Suprapubic skin (tissue), 4 donors: ENCODE results near the gene SOX11. TPM values are rescaled to one million over a fixed set of nuclear protein-coding genes. Genes with fewer than 3 reads are reported as not detected.

ENCODE experiments used
- DNase-seq, 2 donors: peaks; one replicate each; pipeline ENCODE4 v3.0.0-alpha.2; 2019; ENCODE audit warnings: low spot score in 2 of 2
- H3K27ac ChIP-seq: fragments of 200-600 bp; sonication (generic); one replicate; pipeline ENCODE4 v1.5.1; 2019
- H3K27me3 ChIP-seq: fragments of 200-600 bp; sonication (generic); one replicate; pipeline ENCODE4 v1.5.1; 2019
- H3K36me3 ChIP-seq: fragments of 200-600 bp; sonication (generic); one replicate; pipeline ENCODE4 v1.5.1; 2019
- H3K4me1 ChIP-seq: fragments of 200-600 bp; sonication (generic); one replicate; pipeline ENCODE4 v1.5.1; 2019
- H3K4me3 ChIP-seq: fragments of 200-600 bp; sonication (generic); one replicate; pipeline ENCODE4 v1.5.1; 2019; ENCODE audit warnings: mild to moderate bottlenecking
- H3K9me3 ChIP-seq: fragments of 200-600 bp; sonication (generic); one replicate; pipeline ENCODE4 v1.5.1; 2019
- EP300 ChIP-seq: sonication (generic); formaldehyde crosslinking; IDR thresholded peaks from one replicate; pipeline ENCODE4 v1.6.1; 2017; ENCODE audit warnings: antibody characterized with exemption
- POLR2A ChIP-seq, 2 donors: fragments of 450-650 bp; IDR thresholded peaks; one replicate each; pipeline ENCODE4 v1.6.1; 2017; ENCODE audit warnings: antibody characterized with exemption in 2 of 2, mild to moderate bottlenecking in 2 of 2, moderate library complexity in 2 of 2
- POLR2AphosphoS5 ChIP-seq, 3 donors: sonication (generic); formaldehyde crosslinking; IDR thresholded peaks; one replicate each; pipeline ENCODE4 v1.6.1; 2017; ENCODE audit warnings: antibody characterized with exemption in 3 of 3
- WGBS: methylation state at CpG from one replicate; pipeline ENCODE4 v1.1.5; 2018; 5-methylcytosine and 5-hydroxymethylcytosine counted together
- total RNA-seq, 4 donors: library from RNA; depleted of rRNA; stranded (reverse); fragments of >200 nt; gene quantifications; one replicate each; pipeline ENCODE4 v1.1.0, GENCODE V29; 2016
- TF ChIP-seq, protein P1 (sequence below), 2 donors: fragments of 200-600 bp in 1 of 2; fragments of 450-650 bp in 1 of 2; sonication (generic) in 1 of 2; IDR thresholded peaks; one replicate each; pipeline ENCODE4 v1.5.1; 2016 to 2019; ENCODE audit warnings: antibody characterized with exemption in 2 of 2, mild to moderate bottlenecking in 1 of 2, moderate library complexity in 1 of 2

Gene SOX11
- total RNA-seq, 4 donors from 2014 or later = 0.05 TPM; not detected in 3

DNA sequence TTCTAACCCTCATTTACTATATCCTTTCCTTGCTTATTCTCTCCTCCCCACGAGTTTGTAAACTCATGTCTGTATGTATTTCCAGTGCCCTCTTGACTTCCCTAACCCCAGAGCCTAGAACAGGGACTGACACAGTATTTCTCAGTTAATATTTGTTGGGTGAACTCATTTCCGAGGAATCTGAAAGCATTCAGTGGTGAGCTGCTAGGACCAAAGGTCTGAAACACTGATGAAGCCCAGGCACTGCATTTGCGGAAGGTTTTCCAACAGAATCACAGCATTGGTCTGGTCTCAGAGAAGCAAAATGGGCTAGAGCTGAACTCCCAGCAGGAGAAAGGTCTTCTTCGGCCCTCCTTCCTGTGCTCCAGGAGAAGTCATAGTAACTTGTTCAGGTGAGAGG is 56.8 kb downstream of the SOX11 start:
- TF ChIP-seq POLR2AphosphoS5 (IDR thresholded peaks at IDR 0.05) (no peak), EP300 (no peak), POLR2A (IDR thresholded peaks at IDR 0.05) (no peak)
- TF ChIP-seq, protein P1, sequence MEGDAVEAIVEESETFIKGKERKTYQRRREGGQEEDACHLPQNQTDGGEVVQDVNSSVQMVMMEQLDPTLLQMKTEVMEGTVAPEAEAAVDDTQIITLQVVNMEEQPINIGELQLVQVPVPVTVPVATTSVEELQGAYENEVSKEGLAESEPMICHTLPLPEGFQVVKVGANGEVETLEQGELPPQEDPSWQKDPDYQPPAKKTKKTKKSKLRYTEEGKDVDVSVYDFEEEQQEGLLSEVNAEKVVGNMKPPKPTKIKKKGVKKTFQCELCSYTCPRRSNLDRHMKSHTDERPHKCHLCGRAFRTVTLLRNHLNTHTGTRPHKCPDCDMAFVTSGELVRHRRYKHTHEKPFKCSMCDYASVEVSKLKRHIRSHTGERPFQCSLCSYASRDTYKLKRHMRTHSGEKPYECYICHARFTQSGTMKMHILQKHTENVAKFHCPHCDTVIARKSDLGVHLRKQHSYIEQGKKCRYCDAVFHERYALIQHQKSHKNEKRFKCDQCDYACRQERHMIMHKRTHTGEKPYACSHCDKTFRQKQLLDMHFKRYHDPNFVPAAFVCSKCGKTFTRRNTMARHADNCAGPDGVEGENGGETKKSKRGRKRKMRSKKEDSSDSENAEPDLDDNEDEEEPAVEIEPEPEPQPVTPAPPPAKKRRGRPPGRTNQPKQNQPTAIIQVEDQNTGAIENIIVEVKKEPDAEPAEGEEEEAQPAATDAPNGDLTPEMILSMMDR (IDR thresholded peaks at IDR 0.05) = no peak
- H3K27ac ChIP-seq = no peak overlapping the region
- H3K4me3 ChIP-seq = no peak overlapping the region
- no peaks in the 10 kb centered on the region for H3K9me3 ChIP-seq
- WGBS = 81% methylated on average over 4 of the region's 4 CpGs
- DNase-seq = no peak
- no peaks in the 10 kb centered on the region for H3K27me3 ChIP-seq
- H3K4me1 ChIP-seq = no peaks in the 10 kb centered on the region
- no peaks in the 10 kb centered on the region for H3K36me3 ChIP-seq

- TF ChIP-seq, protein P1 (IDR thresholded peaks at IDR 0.05) = no peak
- TF ChIP-seq POLR2AphosphoS5 (IDR thresholded peaks at IDR 0.05) = no peak
- TF ChIP-seq EP300 = no peak
- TF ChIP-seq POLR2A (IDR thresholded peaks at IDR 0.05) = no peak
Observed at GRCh38 chr2:5749347-5749746, 57.2 kb downstream of the SOX11 start.

More at GRCh38 chr2:5749347-5749746, 57.2 kb downstream of the SOX11 start:
- Histone ChIP-seq H3K4me3 (no peak overlapping the region), H3K4me1 (no peaks in the 10 kb centered on the region), H3K27ac (no peak overlapping the region), H3K27me3 (no peaks in the 10 kb centered on the region), H3K36me3 (no peaks in the 10 kb centered on the region), H3K9me3 (no peaks in the 10 kb centered on the region)
- DNase-seq = no peak
- WGBS = 84% methylated on average over 8 of the region's 8 CpGs
